HepG2 (cell line): Measurements from ENCODE around the gene CPT1B. TPM values are rescaled to one million over a fixed set of nuclear protein-coding genes. Genes with fewer than 3 reads are reported as not detected.
A peak's percentile ranks its signal among the peaks of the same experiment; 100 is the strongest.

Experiments
- ATM ChIP-seq: fragments of 450-650 bp; IDR thresholded peaks from 2 replicates; pipeline ENCODE4 v1.7.1; 2017; ENCODE audit warnings: mild to moderate bottlenecking, borderline replicate concordance
- ERF ChIP-seq: IDR thresholded peaks from 2 replicates; pipeline ENCODE4 v1.6.1; 2018; ENCODE audit warnings: missing biosample characterization, missing genetic modification reagents
- NFKBIZ ChIP-seq: IDR thresholded peaks from 2 replicates; pipeline ENCODE4 v1.6.1; 2018; ENCODE audit warnings: missing genetic modification reagents, missing compliant biosample characterization
- NR1H2 ChIP-seq: sonication (generic); formaldehyde crosslinking; IDR thresholded peaks from 2 replicates; pipeline ENCODE4 v1.8.1; 2022; ENCODE audit warnings: low read depth, missing genetic modification reagents, borderline replicate concordance
- POLR2G ChIP-seq: fragments of 200-400 bp; formaldehyde crosslinking; IDR thresholded peaks from 2 replicates; pipeline ENCODE4 v1.6.1; 2018; ENCODE audit warnings: mild to moderate bottlenecking, low read depth, low read length, moderate library complexity
- RAD51 ChIP-seq: fragments of 450-650 bp; IDR thresholded peaks from 2 replicates; pipeline ENCODE4 v1.6.1; 2016; ENCODE audit warnings: borderline replicate concordance
- RORA ChIP-seq: sonication (generic); formaldehyde crosslinking; IDR thresholded peaks from 2 replicates; pipeline ENCODE4 v1.5.0; 2020; ENCODE audit warnings: mild to moderate bottlenecking, missing genetic modification reagents, moderate library complexity
- SCMH1 ChIP-seq: sonication (generic); formaldehyde crosslinking; IDR thresholded peaks from 2 replicates; pipeline ENCODE4 v1.9.0; 2021; ENCODE audit warnings: missing genetic modification reagents, mild to moderate bottlenecking, borderline replicate concordance
- SP140L ChIP-seq: sonication (generic); formaldehyde crosslinking; IDR thresholded peaks from 2 replicates; pipeline ENCODE4 v1.4.0; 2020; ENCODE audit warnings: missing genetic modification reagents, borderline replicate concordance
- ZBTB49 ChIP-seq: sonication (generic); formaldehyde crosslinking; IDR thresholded peaks from 2 replicates; pipeline ENCODE4 v1.4.0; 2020; ENCODE audit warnings: missing genetic modification reagents, borderline replicate concordance
- ZNF3 ChIP-seq: IDR thresholded peaks from 2 replicates; pipeline ENCODE4 v1.7.0; 2017; ENCODE audit warnings: inconsistent platforms
- ZNF34 ChIP-seq: sonication (generic); formaldehyde crosslinking; IDR thresholded peaks from 2 replicates; pipeline ENCODE4 v1.4.0; 2020; ENCODE audit warnings: mild to moderate bottlenecking, missing genetic modification reagents, borderline replicate concordance
- ZNF496 ChIP-seq: sonication (generic); formaldehyde crosslinking; IDR thresholded peaks from 2 replicates; pipeline ENCODE4 v1.8.1; 2023; ENCODE audit warnings: mild to moderate bottlenecking, moderate library complexity, missing genetic modification reagents; ENCODE audit not compliant: insufficient replicate concordance
- ZNF564 ChIP-seq: sonication (generic); formaldehyde crosslinking; IDR thresholded peaks from 2 replicates; pipeline ENCODE4 v1.8.1; 2023; ENCODE audit warnings: mild to moderate bottlenecking, missing genetic modification reagents
- ZNF577 ChIP-seq: sonication (generic); formaldehyde crosslinking; IDR thresholded peaks from 2 replicates; pipeline ENCODE4 v1.4.0; 2020; ENCODE audit warnings: mild to moderate bottlenecking, low read depth, missing genetic modification reagents, borderline replicate concordance
- ZNF660 ChIP-seq: sonication (generic); formaldehyde crosslinking; IDR thresholded peaks from 2 replicates; pipeline ENCODE4 v1.5.1; 2020; ENCODE audit warnings: mild to moderate bottlenecking, low read depth, missing genetic modification reagents, borderline replicate concordance
- ZNF788 ChIP-seq: sonication (generic); formaldehyde crosslinking; IDR thresholded peaks from 2 replicates; pipeline ENCODE4 v1.5.0; 2020; ENCODE audit warnings: mild to moderate bottlenecking, missing genetic modification reagents, borderline replicate concordance
- polyA plus RNA-seq, 8 experiments: library from polyadenylated mRNA; depleted of rRNA in 3 of 8; stranded (reverse) in 7 of 8; unstranded in 1 of 8; fragments of >200 nt; fragmentation: Illumina TruSeq in 4 of 8; extraction: Trizol in 4 of 8; gene quantifications; 2 replicates each; pipeline versions ENCODE4 v1.2.1 to v1.2.3, GENCODE V29; 2011 to 2016; ENCODE audit warnings: low read depth in 4 of 8, missing spikeins in 1 of 8, mixed read lengths in 1 of 8; ENCODE audit not compliant: insufficient read depth in 1 of 8
- total RNA-seq, 5 experiments: library from RNA; depleted of rRNA; stranded (reverse); fragments of >200 nt; fragmentation: Illumina TruSeq; extraction: Trizol; gene quantifications; 2 replicates each; pipeline ENCODE4 v1.2.3, GENCODE V29; 2016; ENCODE audit warnings: low read depth in 1 of 5
- TF ChIP-seq, protein P1 (sequence below): sonication (generic); formaldehyde crosslinking; IDR thresholded peaks from 2 replicates; pipeline ENCODE4 v1.4.0; 2020; ENCODE audit warnings: mild to moderate bottlenecking, missing genetic modification reagents
- TF ChIP-seq, protein P2 (sequence below): sonication (generic); formaldehyde crosslinking; IDR thresholded peaks from 2 replicates; pipeline ENCODE4 v1.4.0; 2020; ENCODE audit warnings: missing genetic modification reagents
- TF ChIP-seq, protein P3 (sequence below): sonication (generic); formaldehyde crosslinking; IDR thresholded peaks from 2 replicates; pipeline ENCODE4 v1.4.0; 2020; ENCODE audit warnings: mild to moderate bottlenecking, missing genetic modification reagents

CPT1B gene
- total and polyA plus RNA-seq, 2 of the 13 experiments (the other 11 are each of a cell fraction or from before 2014, with no cell fraction given), result 9.2 to 19.5 TPM

DNA sequence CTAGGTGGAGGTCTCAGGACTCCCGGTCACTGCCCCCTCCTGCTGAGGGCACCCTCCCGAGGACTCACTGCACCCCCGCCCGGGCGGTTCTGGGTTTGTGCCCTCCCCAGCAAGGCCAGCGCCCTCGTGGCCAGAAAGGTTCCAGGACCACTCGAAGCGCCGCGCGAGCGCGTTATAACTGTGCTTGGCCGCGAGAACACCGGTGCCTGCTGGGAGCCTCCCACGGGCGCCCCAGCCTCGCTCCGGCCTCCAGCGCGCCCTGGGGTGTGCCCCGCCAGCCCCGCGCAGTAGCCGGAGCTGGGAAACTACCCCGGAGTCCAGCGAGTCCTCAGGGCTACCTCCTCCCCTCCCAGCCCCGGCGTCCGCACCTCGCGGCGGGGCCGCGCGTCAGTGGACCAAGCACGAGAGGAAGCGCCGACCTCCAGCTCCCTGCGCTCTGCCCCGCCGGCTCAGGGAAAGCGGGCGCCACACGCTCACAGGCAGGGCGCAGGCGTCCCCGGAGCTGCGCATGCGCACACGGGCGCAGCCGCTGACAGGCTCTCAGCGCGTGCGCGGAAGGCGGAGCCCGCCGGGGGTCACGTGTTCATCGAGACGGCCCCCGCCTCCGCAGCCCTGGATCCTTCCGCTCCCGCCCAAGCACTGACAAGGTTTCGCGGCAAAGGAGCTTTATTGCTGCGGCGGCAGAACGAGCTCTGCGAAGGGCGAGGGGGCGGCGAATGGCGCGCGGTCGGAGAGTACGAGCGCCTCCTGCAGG lies 52.9 kb downstream of the CPT1B start, which contains the start of gene SCO2 (continued):
- TF ChIP-seq ZNF577 (CRISPR knock-in tag) (no peak), SP140L (CRISPR knock-in tag) (0 out of 2 replicates have a peak, but pooled peaks have one; percentile 38), ZNF564 (peak; percentile 73; the same call in 1 of the 2 replicates), RAD51 (peak; percentile 96), SCMH1 (CRISPR knock-in tag) (no peak), ZNF3 (CRISPR knock-in tag) (no peak), NFKBIZ (CRISPR knock-in tag) (peak; percentile 75), RORA (no peak), ZNF496 (CRISPR knock-in tag) (no peak), ERF (peak; percentile 83), ZNF788 (peak; percentile 92), POLR2G (peak; percentile 85), ZBTB49 (CRISPR knock-in tag) (no peak), ZNF660 (no peak), NR1H2 (CRISPR knock-in tag) (no peak), ATM (no peak), ZNF34 (CRISPR knock-in tag) (no peak)
- TF ChIP-seq, protein P1, sequence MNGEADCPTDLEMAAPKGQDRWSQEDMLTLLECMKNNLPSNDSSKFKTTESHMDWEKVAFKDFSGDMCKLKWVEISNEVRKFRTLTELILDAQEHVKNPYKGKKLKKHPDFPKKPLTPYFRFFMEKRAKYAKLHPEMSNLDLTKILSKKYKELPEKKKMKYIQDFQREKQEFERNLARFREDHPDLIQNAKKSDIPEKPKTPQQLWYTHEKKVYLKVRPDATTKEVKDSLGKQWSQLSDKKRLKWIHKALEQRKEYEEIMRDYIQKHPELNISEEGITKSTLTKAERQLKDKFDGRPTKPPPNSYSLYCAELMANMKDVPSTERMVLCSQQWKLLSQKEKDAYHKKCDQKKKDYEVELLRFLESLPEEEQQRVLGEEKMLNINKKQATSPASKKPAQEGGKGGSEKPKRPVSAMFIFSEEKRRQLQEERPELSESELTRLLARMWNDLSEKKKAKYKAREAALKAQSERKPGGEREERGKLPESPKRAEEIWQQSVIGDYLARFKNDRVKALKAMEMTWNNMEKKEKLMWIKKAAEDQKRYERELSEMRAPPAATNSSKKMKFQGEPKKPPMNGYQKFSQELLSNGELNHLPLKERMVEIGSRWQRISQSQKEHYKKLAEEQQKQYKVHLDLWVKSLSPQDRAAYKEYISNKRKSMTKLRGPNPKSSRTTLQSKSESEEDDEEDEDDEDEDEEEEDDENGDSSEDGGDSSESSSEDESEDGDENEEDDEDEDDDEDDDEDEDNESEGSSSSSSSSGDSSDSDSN, result peak; percentile 85
- TF ChIP-seq, protein P2, sequence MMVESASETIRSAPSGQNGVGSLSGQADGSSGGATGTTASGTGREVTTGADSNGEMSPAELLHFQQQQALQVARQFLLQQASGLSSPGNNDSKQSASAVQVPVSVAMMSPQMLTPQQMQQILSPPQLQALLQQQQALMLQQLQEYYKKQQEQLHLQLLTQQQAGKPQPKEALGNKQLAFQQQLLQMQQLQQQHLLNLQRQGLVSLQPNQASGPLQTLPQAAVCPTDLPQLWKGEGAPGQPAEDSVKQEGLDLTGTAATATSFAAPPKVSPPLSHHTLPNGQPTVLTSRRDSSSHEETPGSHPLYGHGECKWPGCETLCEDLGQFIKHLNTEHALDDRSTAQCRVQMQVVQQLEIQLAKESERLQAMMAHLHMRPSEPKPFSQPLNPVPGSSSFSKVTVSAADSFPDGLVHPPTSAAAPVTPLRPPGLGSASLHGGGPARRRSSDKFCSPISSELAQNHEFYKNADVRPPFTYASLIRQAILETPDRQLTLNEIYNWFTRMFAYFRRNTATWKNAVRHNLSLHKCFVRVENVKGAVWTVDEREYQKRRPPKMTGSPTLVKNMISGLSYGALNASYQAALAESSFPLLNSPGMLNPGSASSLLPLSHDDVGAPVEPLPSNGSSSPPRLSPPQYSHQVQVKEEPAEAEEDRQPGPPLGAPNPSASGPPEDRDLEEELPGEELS (CRISPR knock-in tag), result 0 out of 2 replicates have a peak, but pooled peaks have one; percentile 11
- TF ChIP-seq, protein P3, sequence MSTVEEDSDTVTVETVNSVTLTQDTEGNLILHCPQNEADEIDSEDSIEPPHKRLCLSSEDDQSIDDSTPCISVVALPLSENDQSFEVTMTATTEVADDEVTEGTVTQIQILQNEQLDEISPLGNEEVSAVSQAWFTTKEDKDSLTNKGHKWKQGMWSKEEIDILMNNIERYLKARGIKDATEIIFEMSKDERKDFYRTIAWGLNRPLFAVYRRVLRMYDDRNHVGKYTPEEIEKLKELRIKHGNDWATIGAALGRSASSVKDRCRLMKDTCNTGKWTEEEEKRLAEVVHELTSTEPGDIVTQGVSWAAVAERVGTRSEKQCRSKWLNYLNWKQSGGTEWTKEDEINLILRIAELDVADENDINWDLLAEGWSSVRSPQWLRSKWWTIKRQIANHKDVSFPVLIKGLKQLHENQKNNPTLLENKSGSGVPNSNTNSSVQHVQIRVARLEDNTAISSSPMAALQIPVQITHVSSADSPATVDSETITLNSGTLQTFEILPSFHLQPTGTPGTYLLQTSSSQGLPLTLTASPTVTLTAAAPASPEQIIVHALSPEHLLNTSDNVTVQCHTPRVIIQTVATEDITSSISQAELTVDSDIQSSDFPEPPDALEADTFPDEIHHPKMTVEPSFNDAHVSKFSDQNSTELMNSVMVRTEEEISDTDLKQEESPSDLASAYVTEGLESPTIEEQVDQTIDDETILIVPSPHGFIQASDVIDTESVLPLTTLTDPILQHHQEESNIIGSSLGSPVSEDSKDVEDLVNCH (CRISPR knock-in tag), result no peak
